Measurements from ENCODE around the gene NDUFV3.
"Not testable (repeated sequence)": the region's sequence is repeated elsewhere in the genome, so short reads cannot be mapped to it uniquely, and the experiment has no call there.

The NDUFV3 gene

DNA sequence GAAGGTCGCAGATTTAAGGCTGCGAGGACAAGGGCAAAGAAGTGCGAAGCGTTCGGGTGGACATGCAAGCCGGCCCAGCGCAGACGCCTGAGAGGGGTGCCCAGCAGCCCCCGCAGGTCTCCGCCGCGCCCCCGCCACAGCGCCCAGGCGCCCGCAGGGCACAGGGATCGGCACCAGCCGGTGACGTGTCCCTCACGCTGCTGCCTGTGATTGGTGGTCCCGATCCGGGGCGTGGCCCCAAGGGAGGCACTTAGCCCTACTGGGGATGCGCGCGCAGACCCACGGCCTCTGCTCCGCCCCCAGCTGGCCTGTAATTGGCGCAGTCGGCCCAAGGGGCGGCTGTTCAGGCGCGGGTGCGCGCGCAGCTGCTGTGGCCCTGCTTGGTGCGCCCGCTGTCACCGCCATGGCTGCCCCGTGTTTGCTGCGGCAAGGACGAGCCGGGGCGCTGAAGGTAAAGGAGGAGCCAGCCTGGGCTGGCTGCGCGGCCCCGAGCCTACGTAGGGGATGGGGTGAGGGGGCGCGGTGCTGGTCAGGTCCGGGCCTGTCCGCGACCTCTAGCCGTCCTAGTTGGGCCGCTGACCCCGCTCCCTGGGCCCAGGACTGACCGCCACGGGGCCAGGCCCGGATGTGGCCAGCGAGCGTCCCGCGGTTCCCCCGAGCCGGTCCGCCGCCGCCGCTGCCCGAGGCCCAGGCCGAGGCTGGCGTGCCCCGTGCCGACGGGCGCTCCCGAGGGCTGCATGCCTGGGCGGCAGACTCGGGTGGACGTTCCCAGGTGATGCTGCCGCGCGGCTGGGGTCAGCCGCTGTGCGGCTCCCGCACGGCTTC lies at the start of gene NDUFV3:
Gene NDUFV3, plus strand, starts transcription at position 379 of the 825 bp plus-strand sequence. Its CDS starts 25 bp downstream, at position 404.
- peak; percentile 93 for DNase-seq

DNA sequence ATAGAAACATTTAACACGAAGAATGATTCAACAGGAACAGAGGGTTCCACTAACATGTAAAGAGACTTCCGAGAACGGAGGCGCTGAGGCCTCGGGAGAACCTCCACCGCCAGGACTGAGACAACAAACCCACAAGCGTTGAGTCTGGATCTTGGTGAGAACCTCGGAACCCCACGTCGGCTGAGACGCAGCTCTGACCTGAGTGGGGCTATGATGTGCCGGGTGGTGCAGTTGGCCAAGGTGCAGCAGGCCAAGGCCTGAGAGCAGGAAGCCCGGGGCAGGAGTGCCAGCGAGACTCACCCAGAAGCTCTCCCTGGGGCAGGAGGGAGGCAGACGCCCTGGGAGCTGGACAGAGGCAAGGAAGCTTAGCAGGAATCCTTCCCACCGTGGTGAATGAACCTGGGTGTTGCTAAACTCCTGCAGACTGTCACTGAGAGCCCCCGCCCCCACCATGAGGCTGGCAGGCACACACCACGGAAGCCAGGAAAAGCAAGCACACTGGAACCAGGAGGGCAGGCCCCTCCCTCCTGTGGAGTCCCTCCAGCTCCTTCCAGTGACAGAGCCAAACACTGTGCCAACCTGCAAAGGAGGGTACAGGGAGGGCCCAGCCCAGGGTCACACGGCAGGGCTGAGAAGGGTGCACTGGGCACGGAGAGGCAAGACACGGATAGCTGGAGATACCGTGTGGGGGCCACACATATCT lies 48.5 kb upstream of the NDUFV3 start:
- DNase-seq: no peak

- DNase-seq: no peak
Measured at GRCh38 chr21:42845296-42845965, 47.7 kb upstream of the NDUFV3 start.

DNA sequence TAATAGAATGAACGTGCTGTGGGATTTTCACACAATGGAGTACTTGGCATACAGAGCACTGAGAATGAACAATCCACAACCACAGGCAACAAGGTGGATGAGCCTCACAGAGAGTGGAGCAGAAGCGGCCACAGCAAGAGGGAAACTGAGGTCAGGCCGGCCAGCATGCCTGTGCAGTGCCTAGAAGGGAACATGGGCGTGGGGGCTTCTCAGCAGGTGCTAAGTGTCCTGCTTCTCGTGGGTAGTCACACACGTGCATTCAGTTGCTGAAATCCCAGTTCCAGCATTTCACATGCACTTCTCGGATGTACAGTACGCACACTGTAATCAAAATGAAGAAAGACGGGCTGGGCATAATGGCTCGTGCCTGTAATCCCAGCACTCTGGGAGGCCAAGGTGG lies 46.9 kb upstream of the NDUFV3 start:
- DNase-seq: no peak

DNA sequence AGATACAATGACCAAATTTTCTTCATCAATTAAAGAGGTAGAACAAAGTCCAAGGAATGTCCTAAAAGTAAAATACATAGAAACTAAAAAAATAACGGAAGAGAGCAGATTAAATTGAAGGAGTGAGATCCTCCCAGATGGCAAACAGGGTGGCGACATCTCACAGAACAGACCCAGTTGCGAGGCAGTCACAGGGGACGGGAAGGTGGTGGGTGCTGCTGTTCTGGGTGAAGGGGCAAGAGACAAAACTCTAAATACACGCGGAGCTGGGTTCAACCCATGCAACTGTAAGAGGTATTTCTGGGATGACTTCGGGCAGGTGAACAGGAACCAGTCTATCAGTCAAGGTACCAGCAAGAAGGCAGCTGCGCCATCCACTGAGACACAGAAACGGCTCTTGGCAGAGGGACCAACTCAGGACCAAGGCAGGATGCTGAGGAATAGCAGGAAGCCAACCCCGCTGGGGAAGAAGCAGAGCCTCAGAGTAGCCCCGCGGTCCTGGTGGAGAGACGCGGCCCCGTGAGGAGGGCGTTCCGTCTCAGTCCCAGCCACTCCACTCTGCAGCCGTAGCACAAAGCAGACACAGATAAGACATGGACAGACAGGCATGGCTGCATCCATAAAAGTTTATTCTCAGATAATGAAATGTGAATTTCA lies 45.9 kb upstream of the NDUFV3 start:
- no peak for DNase-seq

GRCh38 chr21:42847726-42848125 lies 45.4 kb upstream of the NDUFV3 start:
- DNase-seq: no peak

DNA sequence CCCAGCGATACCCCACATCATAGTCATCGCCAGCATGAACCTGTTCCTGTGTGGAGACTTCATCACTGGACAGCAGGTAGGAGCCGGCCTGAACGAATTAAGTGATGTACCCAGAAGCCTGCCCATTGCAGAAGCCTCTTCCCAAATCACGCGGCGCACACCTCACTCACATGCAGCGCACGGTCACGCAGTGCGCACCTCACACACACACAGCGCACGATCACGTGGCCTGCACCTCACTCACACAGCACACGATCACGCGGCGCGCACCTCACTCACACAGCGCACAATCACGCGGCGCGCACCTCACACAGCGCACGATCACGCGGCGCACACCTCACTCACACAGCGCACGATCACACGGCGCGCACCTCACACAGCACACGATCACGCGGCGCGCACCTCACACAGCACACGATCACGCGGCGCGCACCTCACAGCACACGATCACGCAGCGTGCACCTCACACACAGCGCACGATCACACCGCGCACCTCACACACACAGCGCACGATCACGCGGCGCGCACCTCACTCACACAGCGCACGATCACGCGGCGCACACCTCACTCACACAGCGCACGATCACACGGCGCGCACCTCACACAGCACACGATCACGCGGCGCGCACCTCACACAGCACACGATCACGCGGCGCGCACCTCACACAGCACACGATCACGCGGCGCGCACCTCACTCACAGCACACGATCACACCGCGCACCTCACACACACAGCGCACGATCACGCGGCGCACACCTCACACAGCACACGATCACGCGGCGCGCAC lies 44.8 kb upstream of the NDUFV3 start:
- not testable (repeated sequence) for DNase-seq

DNA sequence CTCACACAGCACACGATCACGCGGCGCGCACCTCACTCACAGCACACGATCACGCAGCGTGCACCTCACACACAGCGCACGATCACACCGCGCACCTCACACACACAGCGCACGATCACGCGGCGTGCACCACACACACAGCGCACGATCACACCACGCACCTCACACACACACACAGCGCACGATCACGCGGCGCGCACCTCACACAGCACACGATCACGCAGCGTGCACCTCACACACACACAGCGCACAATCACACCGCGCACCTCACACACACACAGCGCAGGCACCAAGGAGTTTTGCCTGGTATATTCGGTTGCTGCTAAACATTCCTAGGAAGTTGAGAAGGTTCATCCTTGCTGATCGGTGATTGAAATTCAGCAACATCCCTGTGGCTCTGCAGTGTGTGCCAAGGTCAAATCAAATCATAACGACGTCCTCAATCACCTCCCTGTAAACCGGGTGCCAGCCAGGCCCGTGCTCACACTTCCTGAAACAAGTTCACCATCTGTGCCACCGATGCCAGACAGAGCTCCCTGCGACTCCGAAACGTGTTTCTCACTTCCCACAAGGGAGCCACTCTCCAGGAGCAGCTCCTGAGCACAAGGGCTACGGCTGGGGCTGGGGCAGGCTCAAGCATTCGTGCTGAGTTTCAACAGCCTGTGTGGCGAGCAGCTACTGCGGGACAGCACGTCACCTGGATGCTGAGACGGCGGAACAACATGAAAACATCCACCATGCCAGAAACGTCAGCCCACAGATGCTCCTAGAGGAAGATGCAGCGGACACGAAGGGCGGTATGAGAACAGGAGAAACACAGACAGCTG lies 44.0 kb upstream of the NDUFV3 start:
- no peak for DNase-seq

DNA sequence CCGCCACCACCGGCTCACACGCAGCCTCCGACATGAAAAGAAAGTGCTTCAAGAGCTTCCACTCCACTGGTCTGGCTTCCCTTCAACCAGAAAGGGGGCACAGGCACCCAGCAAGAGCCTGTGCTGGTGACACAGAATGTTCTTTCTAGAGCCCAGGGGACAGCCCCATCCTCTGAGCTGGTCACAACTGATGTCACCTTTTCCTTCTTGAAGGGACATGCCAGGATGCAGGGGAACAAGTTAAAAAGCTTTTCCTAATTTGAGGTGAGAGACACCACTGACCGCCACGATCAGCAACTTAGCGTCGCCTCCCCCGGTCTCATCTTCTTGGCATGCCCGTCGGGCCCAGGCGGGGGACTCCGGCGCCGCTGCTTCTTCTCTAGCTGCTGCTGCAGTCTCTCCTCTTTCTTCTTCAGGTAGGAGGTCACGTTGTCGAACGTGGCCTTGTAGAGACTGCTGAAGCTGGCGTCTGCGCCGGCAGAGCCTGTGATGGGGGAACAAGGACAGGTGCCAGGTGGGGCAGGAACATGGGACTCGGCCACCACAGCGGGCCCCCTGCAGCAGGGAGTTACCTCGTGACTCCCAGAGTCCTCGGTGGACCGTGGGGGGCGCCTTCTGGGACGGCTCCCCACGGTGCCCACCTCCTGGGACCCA lies 43.2 kb upstream of the NDUFV3 start:
- no peak for DNase-seq

GRCh38 chr21:42850463-42850862 lies 42.6 kb upstream of the NDUFV3 start:
- no peak for DNase-seq

- DNase-seq: no peak
Measured at GRCh38 chr21:42850866-42851391, 42.2 kb upstream of the NDUFV3 start.

DNA sequence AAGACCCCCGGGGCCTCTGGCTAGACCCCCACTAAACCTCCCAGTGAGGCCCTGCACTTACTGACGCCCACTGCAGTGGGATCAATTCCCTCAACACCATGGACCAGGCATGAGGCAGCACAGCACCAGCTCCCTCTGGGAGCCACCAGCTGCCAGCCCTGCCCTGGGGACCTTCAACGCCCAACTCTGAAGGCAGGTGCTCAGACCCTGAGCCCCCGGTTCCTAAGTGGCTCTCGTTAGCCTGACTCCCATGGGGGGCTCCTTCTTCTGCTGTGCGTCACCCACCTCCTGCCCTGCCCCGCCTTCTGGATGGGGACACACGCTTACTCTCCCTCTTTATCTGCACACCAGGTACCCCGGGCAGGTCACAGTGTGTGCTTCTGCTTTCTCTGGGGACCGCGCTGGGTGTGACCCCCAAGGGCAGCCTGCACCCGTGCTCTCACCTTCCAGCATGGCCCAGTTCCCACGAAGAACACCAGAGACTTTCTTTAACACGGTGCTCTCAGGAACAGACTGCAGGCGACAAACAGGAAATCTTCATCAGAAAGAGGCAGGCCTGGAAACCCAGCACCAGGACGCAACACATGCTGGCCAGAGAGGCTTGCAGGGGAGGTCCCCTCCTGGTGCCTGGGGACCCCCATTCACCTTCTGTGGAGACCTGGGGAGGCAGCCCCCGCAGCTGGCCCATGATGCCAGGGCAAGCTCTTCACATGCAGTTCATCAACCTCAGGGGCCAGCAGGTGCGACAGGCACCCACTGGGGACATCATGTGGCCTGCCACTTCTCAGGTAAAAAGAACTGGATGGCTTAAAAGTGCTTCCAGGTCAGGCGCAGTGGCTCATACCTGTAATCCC lies 41.1 kb upstream of the NDUFV3 start:
- DNase-seq: no peak

GRCh38 chr21:42852925-42853570 lies 40.1 kb upstream of the NDUFV3 start:
- no peak for DNase-seq

GRCh38 chr21:42853621-42854020 lies 39.5 kb upstream of the NDUFV3 start:
- DNase-seq: no peak

DNA sequence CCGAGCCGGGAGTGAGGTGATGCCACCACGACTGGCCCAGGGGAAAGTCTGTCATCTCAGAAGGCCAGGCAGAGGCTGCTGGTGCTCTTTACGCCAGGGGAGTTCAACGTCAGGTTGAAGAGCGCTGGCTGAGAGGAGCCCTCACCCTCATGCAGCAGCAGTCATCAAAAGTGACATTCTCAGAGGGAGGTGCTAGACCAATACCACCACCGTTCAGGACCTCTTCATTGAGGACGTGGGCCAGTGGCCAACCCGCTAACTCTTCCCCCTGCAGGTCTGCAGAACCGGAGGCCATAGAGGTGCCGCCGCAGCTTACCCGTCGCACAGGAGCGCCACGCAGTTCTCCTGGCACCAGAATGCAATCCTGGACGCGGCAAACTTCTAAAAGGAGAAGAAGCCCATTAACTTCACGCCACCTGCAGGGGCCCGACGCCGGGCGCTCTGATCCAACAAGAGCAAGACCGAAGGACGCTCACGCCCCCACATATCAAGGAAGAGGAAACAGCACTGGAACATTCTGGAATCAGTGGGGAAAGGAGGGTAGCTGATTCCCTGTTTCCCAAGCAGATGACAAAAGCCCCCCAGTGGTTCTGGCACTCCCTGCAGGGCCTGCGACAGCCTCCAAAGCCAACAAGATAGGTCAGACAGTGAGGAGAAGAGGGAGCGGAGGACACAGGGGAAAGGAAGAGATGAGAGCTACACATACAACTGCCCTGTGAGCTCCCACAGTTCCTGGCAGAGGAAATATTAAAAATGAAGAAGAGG lies 38.7 kb upstream of the NDUFV3 start:
- no peak for DNase-seq

- DNase-seq: no peak
Measured at GRCh38 chr21:42855171-42855936, 37.8 kb upstream of the NDUFV3 start.

DNA sequence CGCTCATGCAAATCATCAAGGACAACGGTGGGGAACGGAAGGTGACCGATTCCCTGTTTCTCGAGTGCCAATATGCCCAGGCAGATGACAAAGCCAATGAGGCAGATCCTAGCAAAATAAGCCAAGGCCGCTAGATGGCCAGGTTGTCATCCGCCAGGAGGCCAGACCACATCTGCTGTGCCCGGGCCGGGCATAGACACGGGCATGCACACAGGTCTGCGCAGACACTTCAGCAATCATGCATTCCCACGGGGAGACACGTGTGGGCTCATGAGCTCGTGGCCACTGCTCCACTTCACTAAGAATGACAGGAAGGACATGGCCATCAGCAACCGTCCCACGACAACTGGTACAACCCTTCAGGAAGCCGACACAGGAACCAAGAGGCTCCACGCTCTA lies 37.2 kb upstream of the NDUFV3 start:
- DNase-seq: no peak

- DNase-seq: no peak
Measured at GRCh38 chr21:42857216-42857615, 35.9 kb upstream of the NDUFV3 start.

Data from DMS 273 treated with DMSO at 0.1 percent for 48 hours (cell line).